Fibroblast of the aortic adventitia (primary cell): Measurements from ENCODE around the gene CEP295NL. TPM values are rescaled to one million over a fixed set of nuclear protein-coding genes. Genes with fewer than 3 reads are reported as not detected.

Experiments used
- DNase-seq: peaks from one replicate; pipeline ENCODE4 v3.0.0-alpha.2; 2010; ENCODE audit warnings: low read depth
- H3K4me3 ChIP-seq: 2 replicates; pipeline ENCODE4 v1.5.1; 2011; ENCODE audit warnings: low read depth, mild to moderate bottlenecking, control low read depth, low read length, moderate library complexity
- CTCF ChIP-seq: IDR thresholded peaks from 2 replicates; pipeline ENCODE4 v1.5.1; 2011; ENCODE audit warnings: mild to moderate bottlenecking, low read length, control low read depth, inconsistent platforms; ENCODE audit not compliant: insufficient read depth
- total RNA-seq: library from RNA; depleted of rRNA; stranded (reverse); fragments of >200 nt; gene quantifications from 2 replicates; pipeline ENCODE4 v1.2.3, GENCODE V29; 2012; ENCODE audit warnings: low replicate concordance

Gene CEP295NL
- total RNA-seq, 1 donor = 3.3 TPM

GRCh38 chr17:78864117-78864516 is 38.9 kb downstream of the CEP295NL start:
- no peak overlapping the region for H3K4me3 ChIP-seq
- no peak for DNase-seq
- no peak for TF ChIP-seq CTCF

GRCh38 chr17:78862073-78863023 is 40.7 kb downstream of the CEP295NL start:
- no peak for TF ChIP-seq CTCF
- peak overlapping the region; percentile 40 for H3K4me3 ChIP-seq
- DNase-seq = peak; percentile 97

- TF ChIP-seq CTCF = no peak
- DNase-seq = no peak
- no peak overlapping the region for H3K4me3 ChIP-seq
Observed at GRCh38 chr17:78861229-78861628, 41.8 kb downstream of the CEP295NL start.

- TF ChIP-seq CTCF = no peak
- H3K4me3 ChIP-seq = no peak overlapping the region
- DNase-seq = no peak
Observed at GRCh38 chr17:78859051-78859450, 44.0 kb downstream of the CEP295NL start.

DNA sequence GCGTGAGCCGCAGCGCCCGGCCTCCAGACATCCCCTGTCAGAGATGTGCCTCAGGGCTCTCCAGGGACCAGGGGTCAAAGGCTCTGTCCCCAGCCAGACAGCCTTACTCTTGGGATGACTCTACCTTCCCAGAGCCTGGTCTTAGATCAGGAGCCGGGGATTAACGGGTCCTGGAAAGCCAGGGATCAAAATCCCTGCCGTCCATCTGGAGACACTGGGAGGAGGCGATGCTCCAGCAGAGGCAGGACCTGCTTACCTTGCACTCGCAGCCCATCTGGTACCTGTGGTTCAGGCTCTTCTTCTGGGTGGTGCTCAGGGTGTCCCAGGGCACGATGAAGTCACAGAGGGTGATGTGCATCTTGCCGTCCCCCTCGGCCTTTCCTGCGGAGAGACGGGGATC is 45.7 kb downstream of the CEP295NL start:
- no peak for DNase-seq
- H3K4me3 ChIP-seq = no peak overlapping the region
- TF ChIP-seq CTCF = no peak

DNA sequence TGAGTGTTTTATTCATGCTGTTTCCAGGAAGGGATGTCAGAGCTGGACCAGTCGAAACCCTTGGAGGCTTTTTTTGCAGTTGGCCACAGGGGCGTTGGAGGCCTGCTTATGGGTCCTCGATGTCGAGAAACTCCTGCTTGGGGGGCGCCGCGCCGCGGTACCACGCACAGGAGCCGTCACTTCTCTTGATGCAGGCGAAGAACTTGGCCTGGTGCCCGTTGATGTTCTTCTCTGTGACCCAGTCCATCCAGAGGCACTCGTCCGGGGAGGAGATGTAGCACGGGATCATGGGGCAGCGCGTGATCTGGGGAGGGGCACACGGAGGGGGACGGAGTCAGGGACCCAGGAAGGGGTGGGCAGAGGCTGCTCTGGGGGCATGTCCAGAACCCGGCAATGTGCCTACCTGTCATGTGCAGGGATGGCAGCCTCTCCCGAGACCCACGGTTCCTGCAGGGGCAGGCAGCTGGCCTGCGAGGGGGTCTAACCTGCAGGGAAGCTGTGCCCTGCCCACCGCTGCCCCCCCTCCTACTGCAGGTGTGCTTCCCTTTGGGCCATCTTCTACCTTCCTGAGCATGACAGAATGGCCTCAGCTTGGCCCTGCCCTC is 47.3 kb downstream of the CEP295NL start:
- DNase-seq = no peak
- H3K4me3 ChIP-seq = no peak overlapping the region
- no peak for TF ChIP-seq CTCF
